Karpas-422 (cell line): ENCODE measurements around the gene SELENON. TPM values are rescaled to one million over a fixed set of nuclear protein-coding genes. Genes with fewer than 3 reads are reported as not detected.

Experiments
- DNase-seq: peaks from one replicate; pipeline ENCODE4 v3.0.0-alpha.2; 2015
- H2AFZ ChIP-seq: fragments of 200-600 bp; sonication (generic); 2 replicates; pipeline ENCODE4 v1.6.1; 2014; ENCODE audit warnings: antibody characterized with exemption, low read length, mixed read lengths
- H3K27ac ChIP-seq: fragments of 200-600 bp; sonication (generic); 2 replicates; pipeline ENCODE4 v1.5.1; 2014; ENCODE audit warnings: mild to moderate bottlenecking, low read length, moderate library complexity
- H3K27me3 ChIP-seq: fragments of 200-600 bp; sonication (generic); 2 replicates; pipeline ENCODE4 v1.6.1; 2014; ENCODE audit warnings: low read length, mixed read lengths
- H3K36me3 ChIP-seq: fragments of 200-600 bp; sonication (generic); 2 replicates; pipeline ENCODE4 v1.6.1; 2014; ENCODE audit warnings: low read length, mixed read lengths; ENCODE audit not compliant: insufficient read depth
- H3K4me1 ChIP-seq: fragments of 200-600 bp; sonication (generic); 2 replicates; pipeline ENCODE4 v1.6.1; 2014; ENCODE audit warnings: mild to moderate bottlenecking, low read length, mixed read lengths
- H3K4me2 ChIP-seq: fragments of 200-600 bp; sonication (generic); 2 replicates; pipeline ENCODE4 v1.6.1; 2014; ENCODE audit warnings: low read length, low read depth, mild to moderate bottlenecking; ENCODE audit not compliant: poor library complexity, severe bottlenecking
- H3K4me3 ChIP-seq: fragments of 200-600 bp; sonication (generic); 2 replicates; pipeline ENCODE4 v1.5.1; 2014; ENCODE audit warnings: mild to moderate bottlenecking, antibody characterized with exemption, low read length, mixed read lengths
- H3K79me2 ChIP-seq: fragments of 200-600 bp; sonication (generic); 2 replicates; pipeline ENCODE4 v1.6.1; 2014; ENCODE audit warnings: mild to moderate bottlenecking, low read length, mixed read lengths
- H3K9ac ChIP-seq: fragments of 200-600 bp; sonication (generic); 2 replicates; pipeline ENCODE4 v1.6.0; 2014; ENCODE audit warnings: low read length
- H3K9me2 ChIP-seq: fragments of 200-600 bp; sonication (generic), shearing (Covaris generic); replicated peaks from 2 replicates; pipeline ENCODE4 v1.6.0; 2014; ENCODE audit warnings: mild to moderate bottlenecking, low read length, moderate library complexity; ENCODE audit not compliant: insufficient read depth
- H3K9me3 ChIP-seq: fragments of 300-700, 200-600 bp; sonication (generic); 2 replicates; pipeline ENCODE4 v1.6.1; 2014; ENCODE audit warnings: low read length, mixed read lengths
- H4K20me1 ChIP-seq: fragments of 200-600 bp; sonication (generic); 2 replicates; pipeline ENCODE4 v1.6.1; 2014; ENCODE audit warnings: mild to moderate bottlenecking, antibody characterized with exemption, low read length, low read depth; ENCODE audit not compliant: insufficient read depth
- total RNA-seq: library from RNA; depleted of rRNA; stranded (reverse); fragments of >200 nt; shearing (Covaris generic); gene quantifications from 2 replicates; pipeline ENCODE4 v1.2.3, GENCODE V29; 2014; ENCODE audit warnings: low replicate concordance

Gene SELENON
- total RNA-seq, 1 experiment from 2014 or later, result 5.1 TPM

DNA sequence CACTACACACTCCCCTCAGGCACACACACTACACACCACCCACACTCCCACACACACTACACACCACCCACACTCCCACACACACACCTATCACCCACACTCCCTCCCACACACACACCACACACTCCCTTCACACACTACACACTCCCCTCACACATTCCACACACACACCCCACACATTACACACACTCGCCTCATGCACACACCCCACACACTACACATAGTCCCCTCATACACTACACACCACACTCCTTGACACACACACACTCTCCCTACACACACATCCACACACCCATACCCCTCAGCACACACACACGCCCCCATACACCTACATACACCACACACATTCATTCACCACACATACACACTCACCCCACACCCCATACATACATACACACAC, 31.0 kb upstream of the SELENON start:
- no peaks in the 10 kb centered on the region for H3K36me3 ChIP-seq
- no peaks in the 10 kb centered on the region for H3K9me3 ChIP-seq
- no peaks in the 10 kb centered on the region for H3K27me3 ChIP-seq
- no peak overlapping the region for H3K4me3 ChIP-seq
- H3K9ac ChIP-seq, result no peak overlapping the region
- H2AFZ ChIP-seq, result no peak overlapping the region
- no peak for DNase-seq
- no peaks in the 10 kb centered on the region for H3K79me2 ChIP-seq
- no peaks in the 10 kb centered on the region for H4K20me1 ChIP-seq
- H3K4me1 ChIP-seq, result no peaks in the 10 kb centered on the region
- H3K9me2 ChIP-seq, result no peaks in the 10 kb centered on the region
- no peak overlapping the region for H3K4me2 ChIP-seq
- no peak overlapping the region for H3K27ac ChIP-seq

DNA sequence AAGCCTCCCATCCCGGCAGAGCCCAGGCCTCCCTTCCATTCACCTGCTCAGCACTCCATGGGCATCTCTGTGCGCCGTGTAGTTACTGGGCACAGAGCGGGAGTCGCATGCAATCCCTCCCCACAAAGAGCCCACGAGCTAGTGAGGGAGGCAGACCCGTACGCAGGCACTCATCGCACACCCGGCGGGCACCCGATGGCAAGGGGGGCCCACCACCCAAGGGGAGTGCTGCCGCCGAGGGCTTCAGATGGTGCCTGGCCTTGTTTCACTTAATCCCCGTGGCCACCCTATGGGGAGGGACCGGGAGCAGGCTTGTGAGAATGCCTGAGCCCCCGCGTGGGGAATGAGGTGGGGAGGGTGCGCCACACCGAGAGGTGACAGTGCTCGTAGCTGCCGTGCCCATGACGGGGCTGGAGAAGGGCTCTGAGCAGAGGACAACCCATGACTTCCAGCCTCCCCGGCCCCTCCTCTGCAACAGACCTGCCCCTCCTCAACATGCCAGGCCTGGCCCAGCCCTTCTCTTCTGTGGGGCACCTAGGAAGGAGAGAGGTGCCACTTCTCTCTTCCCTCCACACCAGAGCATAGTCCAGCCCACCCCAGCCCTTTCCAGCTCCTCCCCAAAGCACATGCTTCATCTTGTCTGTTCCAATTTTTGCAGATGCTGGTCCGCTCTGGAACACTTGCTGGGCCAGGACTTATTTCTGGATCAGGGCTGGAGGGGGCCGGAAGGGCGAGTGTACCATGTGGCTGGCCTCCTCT, 30.2 kb upstream of the SELENON start:
- no peaks in the 10 kb centered on the region for H3K36me3 ChIP-seq
- no peak overlapping the region for H3K4me3 ChIP-seq
- H4K20me1 ChIP-seq, result no peaks in the 10 kb centered on the region
- no peaks in the 10 kb centered on the region for H3K9me2 ChIP-seq
- H3K79me2 ChIP-seq, result no peaks in the 10 kb centered on the region
- H3K4me1 ChIP-seq, result no peaks in the 10 kb centered on the region
- H2AFZ ChIP-seq, result no peak overlapping the region
- H3K27ac ChIP-seq, result no peak overlapping the region
- no peak for DNase-seq
- no peaks in the 10 kb centered on the region for H3K9me3 ChIP-seq
- no peaks in the 10 kb centered on the region for H3K27me3 ChIP-seq
- no peak overlapping the region for H3K9ac ChIP-seq
- H3K4me2 ChIP-seq, result no peak overlapping the region

DNA sequence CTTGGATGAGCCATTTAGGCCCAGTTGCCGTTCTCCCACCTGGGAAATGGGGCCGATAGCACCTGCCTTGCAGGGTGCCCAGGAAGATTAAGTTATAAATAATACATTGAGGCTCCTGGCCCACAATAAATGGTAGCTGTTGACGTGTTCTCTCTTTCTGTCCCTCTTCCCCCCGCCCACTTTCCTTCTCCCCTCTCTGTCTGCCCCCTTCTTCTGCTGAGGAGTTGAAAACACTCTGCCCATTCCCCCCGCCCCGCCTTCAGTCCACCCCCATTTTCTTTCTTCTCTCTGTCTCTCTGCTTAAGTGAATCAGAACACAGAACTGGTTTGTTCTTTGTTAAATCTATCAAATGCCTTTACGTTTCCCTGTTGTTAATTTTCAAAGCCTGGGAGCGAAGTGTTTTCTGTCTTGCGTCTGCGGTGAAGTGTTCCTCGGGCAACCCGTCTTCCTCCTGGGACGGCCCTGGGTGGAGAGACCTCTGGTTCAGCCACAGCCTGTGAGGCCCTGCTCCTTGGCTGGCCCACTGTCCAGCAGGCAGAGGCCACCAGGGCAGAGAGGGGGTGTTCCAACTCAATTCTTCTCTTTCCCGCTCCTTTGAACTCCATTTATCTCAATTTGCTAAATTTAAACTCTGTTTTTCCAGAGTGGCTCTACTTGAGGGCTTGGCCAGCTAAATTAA, 29.3 kb upstream of the SELENON start:
- H3K36me3 ChIP-seq, result no peaks in the 10 kb centered on the region
- H3K4me1 ChIP-seq, result no peaks in the 10 kb centered on the region
- no peaks in the 10 kb centered on the region for H3K9me3 ChIP-seq
- no peaks in the 10 kb centered on the region for H3K27me3 ChIP-seq
- H3K4me3 ChIP-seq, result no peak overlapping the region
- H3K4me2 ChIP-seq, result no peak overlapping the region
- no peak overlapping the region for H3K27ac ChIP-seq
- no peaks in the 10 kb centered on the region for H3K9me2 ChIP-seq
- no peak overlapping the region for H3K9ac ChIP-seq
- H2AFZ ChIP-seq, result no peak overlapping the region
- no peaks in the 10 kb centered on the region for H3K79me2 ChIP-seq
- no peaks in the 10 kb centered on the region for H4K20me1 ChIP-seq
- DNase-seq, result no peak

DNA sequence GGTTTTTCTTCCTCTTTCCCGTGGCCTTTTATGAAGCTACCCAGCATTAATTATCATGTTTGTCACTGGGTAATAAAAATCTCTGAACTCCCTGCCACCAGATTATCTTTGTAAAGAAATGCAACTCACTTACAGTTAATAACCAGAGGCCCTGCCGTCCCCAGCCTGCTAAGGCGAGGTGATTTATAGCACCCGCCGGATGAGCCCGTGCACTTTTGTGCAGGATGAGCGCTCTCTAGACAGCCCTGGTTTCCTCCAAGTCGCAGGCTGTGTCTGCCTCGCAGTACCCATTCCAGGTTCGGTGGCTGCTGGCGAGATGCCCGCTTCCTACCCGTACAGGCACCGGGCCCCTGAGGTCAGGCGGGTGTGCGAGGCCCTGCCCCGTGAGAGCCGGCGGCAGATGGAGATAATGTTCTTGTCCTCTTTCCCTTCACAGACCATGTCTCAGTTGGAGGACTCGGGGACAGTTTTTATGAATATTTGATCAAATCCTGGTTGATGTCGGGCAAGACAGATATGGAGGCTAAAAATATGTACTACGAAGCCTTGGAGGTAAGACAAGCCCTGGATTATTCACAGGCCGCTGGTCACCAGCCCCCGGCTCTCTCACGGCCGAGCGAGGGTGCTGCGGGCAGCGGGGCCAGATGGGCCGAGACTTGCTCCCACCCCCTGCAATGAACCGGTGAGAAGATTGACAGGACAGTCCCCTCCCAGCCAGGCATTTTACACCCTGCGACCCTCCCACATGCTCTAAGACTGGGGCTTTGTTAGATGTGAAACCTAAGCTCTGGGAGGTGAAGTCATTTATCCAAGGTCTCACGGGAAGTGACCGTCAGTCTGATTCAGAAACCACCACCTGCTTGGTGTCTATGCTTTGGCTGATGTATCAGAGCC, 28.5 kb upstream of the SELENON start:
- Histone ChIP-seq H3K27ac (no peak overlapping the region), H3K79me2 (no peaks in the 10 kb centered on the region), H3K4me3 (no peak overlapping the region), H4K20me1 (no peaks in the 10 kb centered on the region), H3K9me2 (no peaks in the 10 kb centered on the region), H3K9me3 (no peaks in the 10 kb centered on the region), H2AFZ (no peak overlapping the region), H3K4me1 (no peaks in the 10 kb centered on the region), H3K4me2 (no peak overlapping the region), H3K9ac (no peak overlapping the region), H3K36me3 (no peaks in the 10 kb centered on the region), H3K27me3 (no peaks in the 10 kb centered on the region)
- no peak for DNase-seq

DNA sequence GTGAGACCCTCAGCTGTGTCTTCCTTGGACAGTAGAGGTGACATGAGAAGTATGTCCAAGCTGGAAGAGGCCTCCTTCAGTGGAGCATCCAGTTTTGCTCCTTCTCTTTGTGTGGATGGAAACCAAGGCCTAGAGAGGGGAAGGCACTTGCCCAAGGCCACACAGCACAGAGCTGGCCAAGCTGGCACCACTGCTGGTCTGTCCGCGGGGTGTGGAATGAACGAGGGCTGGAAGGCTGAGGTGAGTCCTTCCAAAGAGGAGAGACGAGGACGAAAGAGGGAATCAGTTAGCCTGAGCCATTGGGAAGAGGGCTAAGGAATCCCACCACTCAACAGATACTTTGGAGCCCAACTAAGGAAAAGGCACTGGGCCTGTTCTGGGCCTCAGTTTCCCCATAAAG, 27.8 kb upstream of the SELENON start:
- Histone ChIP-seq H3K27ac (no peak overlapping the region), H3K9ac (no peak overlapping the region), H3K9me2 (no peaks in the 10 kb centered on the region), H3K36me3 (no peaks in the 10 kb centered on the region), H3K79me2 (no peaks in the 10 kb centered on the region), H3K4me1 (no peaks in the 10 kb centered on the region), H3K4me3 (no peak overlapping the region), H4K20me1 (no peaks in the 10 kb centered on the region), H2AFZ (no peak overlapping the region), H3K27me3 (no peaks in the 10 kb centered on the region), H3K4me2 (no peak overlapping the region), H3K9me3 (no peaks in the 10 kb centered on the region)
- DNase-seq, result no peak

DNA sequence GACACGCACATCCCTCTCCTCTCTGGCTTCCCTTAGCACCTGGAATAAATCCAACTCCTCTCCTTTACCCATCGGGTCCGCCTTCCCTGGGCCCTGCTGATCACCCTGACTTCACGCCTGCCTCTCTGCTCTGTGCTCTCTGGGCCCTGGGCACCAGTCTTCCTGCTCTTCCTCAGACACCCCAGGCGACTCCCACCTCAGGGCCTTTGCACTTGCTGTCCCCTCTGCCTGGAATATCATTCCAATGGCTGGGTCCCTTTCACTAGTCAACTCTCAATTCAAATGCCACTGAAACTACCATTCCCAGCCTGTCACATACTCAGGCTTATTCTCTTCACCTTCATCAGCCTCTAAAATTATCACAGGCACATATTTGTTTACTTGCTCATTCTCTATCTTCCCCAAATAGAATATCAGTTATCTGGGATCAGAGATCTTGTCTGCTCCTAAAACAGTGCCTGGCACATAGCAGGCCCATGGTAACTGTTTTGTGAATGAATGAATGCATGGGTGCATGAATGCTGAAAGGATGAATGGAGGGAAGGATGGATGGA, 27.2 kb upstream of the SELENON start:
- H4K20me1 ChIP-seq, result no peaks in the 10 kb centered on the region
- no peak overlapping the region for H3K9ac ChIP-seq
- H3K4me2 ChIP-seq, result no peak overlapping the region
- H3K9me2 ChIP-seq, result no peaks in the 10 kb centered on the region
- H3K79me2 ChIP-seq, result no peaks in the 10 kb centered on the region
- no peaks in the 10 kb centered on the region for H3K4me1 ChIP-seq
- H2AFZ ChIP-seq, result no peak overlapping the region
- no peaks in the 10 kb centered on the region for H3K27me3 ChIP-seq
- no peak overlapping the region for H3K4me3 ChIP-seq
- no peak for DNase-seq
- no peaks in the 10 kb centered on the region for H3K36me3 ChIP-seq
- no peak overlapping the region for H3K27ac ChIP-seq
- no peaks in the 10 kb centered on the region for H3K9me3 ChIP-seq

DNA sequence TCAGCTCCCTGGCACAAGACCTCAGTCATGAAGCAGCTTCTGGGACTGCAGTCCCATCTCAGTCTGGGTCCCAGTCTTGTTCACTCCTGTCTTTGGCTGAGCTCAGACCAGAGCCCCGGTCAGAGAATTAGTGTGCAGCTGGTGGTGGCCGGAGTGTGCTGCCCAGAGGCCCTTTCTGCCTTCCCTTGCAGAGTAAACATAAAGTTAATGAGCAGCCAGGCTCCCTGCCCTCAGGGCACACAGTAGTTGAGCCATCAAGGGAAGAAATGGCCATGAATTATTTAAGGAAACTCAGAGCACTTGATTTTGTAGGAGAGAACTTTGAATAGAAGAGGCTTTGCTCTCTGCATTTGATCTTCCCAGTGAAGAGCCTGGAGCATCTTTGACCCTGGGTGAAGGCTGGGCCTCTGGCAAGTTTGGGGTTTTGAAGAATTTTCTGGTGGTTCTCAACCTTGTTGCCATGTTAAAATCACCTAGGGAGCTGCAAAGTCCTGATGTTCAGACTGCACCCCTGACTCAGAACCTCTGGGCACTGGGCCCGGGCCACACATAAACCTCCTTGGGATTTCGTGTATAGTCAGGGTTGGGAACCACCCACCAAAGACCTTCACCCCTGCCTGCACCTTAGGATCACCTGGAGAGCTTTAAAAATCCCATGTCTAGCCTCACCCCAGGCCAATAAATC, 26.4 kb upstream of the SELENON start:
- no peak overlapping the region for H3K4me2 ChIP-seq
- no peak overlapping the region for H3K27ac ChIP-seq
- no peaks in the 10 kb centered on the region for H4K20me1 ChIP-seq
- DNase-seq, result no peak
- H3K9me3 ChIP-seq, result no peaks in the 10 kb centered on the region
- no peaks in the 10 kb centered on the region for H3K36me3 ChIP-seq
- H3K4me1 ChIP-seq, result no peaks in the 10 kb centered on the region
- no peaks in the 10 kb centered on the region for H3K79me2 ChIP-seq
- H3K9ac ChIP-seq, result no peak overlapping the region
- no peaks in the 10 kb centered on the region for H3K27me3 ChIP-seq
- H3K9me2 ChIP-seq, result no peaks in the 10 kb centered on the region
- no peak overlapping the region for H3K4me3 ChIP-seq
- no peak overlapping the region for H2AFZ ChIP-seq
